ENCODE measurements around the gene COL15A1.

GRCh38 chr9:99012957-99013512, 69.3 kb downstream of the COL15A1 start:
- TF ChIP-seq CTCF (IDR thresholded peaks at IDR 0.05; ENCODE audit: low read length) (peak; percentile 8; the same call in 1 of the 2 replicates), EZH2 (optimal IDR thresholded peaks at IDR 0.05; ENCODE audit: low read depth, low read length) (no peak), EZH2phosphoT487 (IDR thresholded peaks at IDR 0.05; ENCODE audit: low read length) (no peak)
